NCI-H146 treated with DMSO at 0.1 percent for 48 hours (cell line): Measurements from ENCODE around the gene FUS.
A peak's percentile ranks its signal among the peaks of the same experiment; 100 is the strongest.

Source experiments
- DNase-seq: peaks from one replicate; lab custom pipeline; 2025; ENCODE audit not compliant: unreplicated experiment; lab: John Stamatoyannopoulos, UW

FUS gene

DNA sequence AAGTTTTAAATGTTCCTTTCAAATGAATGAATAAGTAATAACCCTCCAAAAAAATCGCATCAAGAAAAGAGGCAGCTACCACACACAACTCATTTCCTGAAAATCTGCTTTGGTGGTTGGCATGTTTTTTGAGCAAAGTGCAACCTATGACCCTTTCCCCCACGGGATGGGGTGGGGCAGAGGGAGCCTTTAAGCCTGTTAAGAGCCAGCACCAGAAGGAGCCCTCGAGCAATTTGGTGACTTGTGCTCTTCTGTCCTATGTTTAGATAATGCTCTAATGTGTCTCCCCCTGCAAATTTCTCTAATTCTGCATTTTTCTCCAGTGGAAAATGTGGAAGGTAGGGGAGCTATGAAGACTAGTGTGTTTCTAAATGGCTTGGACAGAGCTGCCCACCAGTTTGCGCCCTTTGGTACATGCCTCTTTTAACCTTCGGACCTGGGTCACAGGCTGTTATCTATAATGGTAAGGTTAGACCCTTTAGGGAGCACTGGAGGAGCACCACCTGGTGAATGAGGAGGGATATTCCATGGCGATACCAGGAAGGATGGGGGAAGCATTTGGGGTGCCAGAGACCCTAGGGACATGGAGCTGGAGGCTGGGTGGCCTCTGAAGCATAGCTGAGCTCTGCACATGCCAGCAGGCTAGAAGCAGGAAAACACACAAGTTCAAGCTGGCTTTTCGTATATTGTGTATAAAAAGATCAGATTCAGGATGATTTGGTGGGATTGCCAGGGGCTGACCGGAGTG lies 21.1 kb downstream of the FUS start:
- DNase-seq = no peak

DNA sequence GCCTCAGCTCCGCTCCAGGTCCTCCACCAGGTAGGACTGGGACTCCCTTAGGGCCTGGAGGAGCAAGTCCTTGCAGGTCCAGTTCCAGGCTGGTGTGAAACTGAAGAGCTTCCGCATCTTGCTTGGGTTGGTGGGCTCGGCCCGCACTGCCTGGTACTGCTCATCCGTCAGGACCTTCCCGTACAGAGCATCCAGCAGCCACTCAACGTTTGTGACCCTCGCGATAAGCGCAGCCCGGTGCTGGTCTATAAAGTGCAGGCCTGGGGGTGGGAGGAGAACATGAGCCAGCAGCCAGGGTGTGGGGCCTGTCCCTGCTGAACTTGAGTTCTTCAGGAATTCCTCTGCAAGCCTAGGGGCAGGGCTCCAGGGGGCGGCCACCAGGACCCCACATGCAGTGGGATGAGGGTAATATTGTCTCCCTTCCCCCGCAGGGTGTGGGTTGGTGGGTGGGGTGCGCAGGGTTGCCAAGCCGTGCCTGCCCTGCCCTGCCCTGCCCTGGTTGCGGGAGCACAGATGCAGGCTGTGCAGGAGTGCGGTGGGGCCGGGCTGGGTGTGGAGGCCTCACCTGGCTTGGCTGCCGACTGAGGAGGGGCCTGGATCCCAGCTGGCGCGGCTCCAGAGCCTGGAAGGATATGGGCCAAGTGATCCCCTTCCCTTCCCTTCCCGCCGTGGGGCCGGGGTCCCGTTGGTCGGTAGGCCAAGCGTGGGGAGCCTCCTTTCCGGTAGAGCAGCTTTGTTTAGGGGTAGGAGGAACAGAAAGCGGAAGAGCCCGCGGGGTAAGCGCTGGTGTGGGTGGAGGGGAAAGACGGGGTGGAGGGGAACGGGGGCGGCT lies 21.9 kb downstream of the FUS start:
- no peak for DNase-seq

DNA sequence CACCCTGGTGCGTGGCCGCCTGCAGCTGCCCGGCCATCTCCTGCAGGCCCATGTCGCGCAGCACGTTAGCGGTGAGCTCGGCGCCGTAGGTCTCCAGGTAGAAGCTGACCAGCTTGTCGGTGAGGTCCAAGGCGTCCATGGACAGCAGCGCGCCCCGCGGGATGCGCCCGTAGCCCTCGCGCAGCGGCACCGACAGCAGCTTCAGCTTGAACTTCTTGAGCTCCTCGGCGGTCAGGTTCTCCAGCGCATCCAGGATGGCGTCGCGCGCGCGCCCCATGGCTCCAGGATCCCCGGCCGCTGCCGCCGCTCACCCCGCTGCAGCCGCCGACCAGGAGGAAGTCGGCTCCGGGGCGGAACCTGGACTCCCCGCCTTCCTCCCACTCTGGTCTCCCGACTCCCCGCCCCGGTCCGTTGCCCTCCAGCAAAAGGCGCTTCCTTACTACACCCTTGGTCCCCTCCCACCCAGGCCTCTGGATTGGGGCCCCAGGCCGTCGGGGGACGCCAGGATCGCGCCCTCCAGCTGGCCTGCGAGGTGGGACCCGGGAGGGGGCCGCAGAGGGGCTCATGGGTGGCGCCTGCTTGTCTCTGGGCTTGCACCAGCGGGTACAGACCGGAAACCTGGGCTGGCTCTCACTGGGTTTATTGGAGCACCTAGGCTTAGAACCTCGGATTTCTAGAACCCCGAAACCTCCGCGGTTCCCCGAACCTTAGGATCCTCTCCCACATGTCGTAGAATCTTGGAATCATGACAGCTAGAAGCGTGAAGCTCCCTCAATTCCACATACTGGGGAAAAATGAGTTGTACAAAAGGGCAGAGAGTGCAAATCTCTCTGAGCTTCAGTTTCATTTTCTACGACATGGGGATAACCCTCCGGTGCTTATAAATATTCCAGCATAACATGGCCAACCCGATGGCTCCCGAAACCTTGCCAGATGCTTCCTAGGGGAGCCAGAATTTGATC lies 22.8 kb downstream of the FUS start, which contains the start of gene PYCARD:
TSS of gene PYCARD (minus strand) at position 347 of the 962 bp plus-strand sequence. CDS start at position 277, 70 bp downstream.
- peak; percentile 22 for DNase-seq

DNA sequence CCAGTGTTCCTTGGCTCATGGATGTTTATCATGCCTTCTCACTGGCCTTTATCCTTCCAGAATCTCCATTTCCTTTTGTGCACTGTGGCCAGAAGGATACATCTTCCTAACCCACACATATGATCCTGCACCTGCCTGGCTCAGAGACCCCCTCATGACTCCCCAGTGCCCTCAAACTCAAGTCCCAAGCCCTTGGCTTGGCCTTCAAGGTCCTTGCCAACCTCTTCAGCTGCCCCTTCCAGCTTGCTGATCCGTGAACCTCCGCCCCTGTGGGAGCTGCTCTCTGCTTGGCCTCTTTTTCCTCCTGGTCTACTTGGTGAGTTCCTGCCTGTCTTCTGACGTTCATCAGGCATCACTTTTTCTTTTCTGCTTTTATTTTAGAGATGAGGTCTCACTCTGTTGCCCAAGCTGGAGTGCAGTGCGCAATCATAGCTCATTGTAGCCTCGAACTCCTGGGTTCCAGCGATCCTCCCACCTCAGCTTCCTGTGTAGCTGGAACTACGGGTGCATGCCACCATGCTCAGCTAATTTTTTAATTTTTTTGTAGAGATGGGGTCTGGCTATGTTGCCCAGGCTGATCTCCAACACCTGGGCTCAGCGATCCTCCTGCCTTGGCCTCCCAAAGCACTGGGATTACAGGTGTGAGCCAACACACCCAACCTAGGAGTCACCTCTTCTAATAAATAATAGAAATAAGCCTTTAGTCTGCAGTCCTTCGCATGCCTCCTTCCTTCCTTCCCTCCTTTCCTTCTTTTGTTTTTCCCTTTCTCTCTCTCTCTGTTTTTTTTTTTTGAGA lies 25.1 kb downstream of the FUS start:
- DNase-seq = no peak

- no peak for DNase-seq
Observed at GRCh38 chr16:31206776-31207175, 26.8 kb downstream of the FUS start.

DNA sequence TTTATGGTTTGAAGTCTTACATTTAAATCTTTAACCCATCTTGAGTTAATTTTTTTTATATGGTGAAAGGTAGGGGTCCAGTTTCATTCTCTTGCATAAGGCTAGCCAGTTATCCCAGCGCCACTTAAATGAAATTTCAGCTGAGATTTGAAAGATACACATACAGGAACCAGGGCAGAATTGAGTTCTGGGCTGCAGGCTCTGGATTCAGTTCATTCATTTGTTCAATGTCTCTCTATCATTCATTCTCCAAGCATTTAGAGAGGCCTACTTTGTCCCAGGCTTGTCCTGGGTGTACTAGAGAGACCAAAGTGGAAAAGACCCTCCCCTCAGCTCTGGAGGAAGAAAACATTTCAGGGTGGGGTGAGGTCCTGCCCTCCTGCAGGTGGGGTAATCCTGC lies 33.4 kb downstream of the FUS start:
- no peak for DNase-seq

GRCh38 chr16:31213877-31214707 lies 34.2 kb downstream of the FUS start, which contains the start of gene TRIM72:
Gene TRIM72 (plus strand): TSS chr16:31214119. CDS start chr16:31214739, 620 bp downstream.
- DNase-seq = no peak

DNA sequence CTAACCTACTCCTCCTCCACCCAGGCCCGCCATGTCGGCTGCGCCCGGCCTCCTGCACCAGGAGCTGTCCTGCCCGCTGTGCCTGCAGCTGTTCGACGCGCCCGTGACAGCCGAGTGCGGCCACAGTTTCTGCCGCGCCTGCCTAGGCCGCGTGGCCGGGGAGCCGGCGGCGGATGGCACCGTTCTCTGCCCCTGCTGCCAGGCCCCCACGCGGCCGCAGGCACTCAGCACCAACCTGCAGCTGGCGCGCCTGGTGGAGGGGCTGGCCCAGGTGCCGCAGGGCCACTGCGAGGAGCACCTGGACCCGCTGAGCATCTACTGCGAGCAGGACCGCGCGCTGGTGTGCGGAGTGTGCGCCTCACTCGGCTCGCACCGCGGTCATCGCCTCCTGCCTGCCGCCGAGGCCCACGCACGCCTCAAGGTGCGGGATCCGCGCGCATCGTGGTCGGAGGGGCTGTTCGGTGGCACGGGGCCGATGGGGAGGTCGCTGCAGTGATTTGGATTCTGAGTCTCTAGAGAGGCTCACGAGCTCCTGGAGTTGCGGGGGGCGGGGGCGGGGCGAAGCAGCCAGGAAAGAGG lies 34.9 kb downstream of the FUS start:
- no peak for DNase-seq

DNA sequence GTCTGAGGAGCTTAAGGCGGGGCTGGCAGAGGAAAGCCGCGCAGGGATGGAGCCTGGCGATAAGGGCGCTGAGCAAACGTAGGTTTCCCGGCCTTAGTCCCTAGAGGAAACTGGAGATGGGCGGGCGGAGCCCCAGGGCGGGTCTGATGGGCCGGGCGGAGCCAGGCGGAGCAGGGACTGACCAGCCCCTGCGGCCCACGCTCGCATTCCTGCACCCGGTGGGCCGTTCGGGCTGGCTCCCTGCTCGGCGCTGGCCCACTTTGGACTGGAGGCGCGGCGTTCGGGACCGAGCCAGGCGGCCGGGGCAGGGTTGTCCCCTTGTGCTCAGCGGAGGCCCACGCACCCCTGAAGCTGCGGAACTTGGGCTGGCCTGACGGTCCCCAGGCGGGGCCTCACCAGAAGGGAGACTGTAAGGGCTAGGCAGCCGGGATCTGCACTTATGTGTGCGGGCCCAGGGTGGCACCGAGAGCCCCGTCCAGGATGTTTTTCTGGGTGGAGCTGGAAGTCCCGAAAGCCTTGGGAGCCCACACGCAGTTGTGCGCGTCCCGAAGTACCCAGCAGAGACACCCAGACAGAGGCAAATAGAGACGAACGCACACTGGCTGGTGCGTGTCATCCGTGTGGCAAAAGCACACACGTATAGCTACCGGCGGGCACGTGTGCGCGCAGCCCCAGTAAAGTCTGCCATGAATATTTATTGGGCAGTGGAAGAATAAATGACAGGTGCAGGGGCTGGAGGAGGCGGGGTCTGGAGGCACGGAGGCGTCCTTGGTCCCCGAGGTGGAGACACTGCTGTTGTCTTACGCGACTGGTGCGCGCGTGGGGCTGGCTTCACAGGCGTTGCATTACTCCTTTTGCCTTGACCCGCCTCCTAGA lies 35.6 kb downstream of the FUS start:
- no peak for DNase-seq

DNA sequence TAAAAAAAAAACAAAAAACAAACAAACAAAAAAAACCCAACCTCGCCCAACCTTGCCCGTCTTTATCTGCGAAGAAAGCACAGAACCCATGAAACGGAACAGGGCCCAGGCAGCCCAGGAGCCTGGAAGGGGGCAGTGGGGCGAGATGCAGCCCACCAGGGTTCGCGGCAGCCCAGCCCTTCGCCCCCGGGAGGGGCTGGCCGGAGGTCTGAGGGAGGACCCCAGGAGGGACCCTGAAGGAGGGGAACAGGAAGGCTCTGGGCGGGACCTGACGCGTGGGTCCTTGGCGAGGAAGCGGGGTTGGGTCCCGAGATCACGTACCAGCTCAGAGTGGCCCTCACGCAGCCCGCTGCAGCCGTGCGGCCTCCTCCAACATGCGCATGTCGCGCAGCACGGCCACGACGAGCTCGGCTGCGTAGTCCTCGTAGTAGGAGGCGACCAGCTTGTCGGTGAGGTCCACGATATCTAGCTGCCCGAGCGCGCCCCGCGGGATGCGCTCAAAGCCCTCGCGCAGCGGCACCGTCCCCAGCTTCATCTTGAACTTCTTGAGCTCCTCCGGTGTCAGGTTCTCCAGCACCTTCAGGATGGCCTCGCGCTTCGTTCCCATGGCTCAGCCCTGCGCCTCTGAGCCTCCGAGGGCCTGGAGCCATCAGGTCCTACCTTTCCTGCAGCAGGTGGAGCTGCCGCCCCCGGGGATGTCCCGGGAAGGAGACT lies 36.6 kb downstream of the FUS start, which contains the start of gene PYDC1:
TSS of gene PYDC1 (minus strand) at position 714 of the 714 bp plus-strand sequence. CDS start at position 607, 107 bp downstream.
- DNase-seq = no peak

- no peak for DNase-seq
Observed at GRCh38 chr16:31217136-31217530, 37.2 kb downstream of the FUS start.

- DNase-seq = no peak
Observed at GRCh38 chr16:31219154-31219741, 39.3 kb downstream of the FUS start.

GRCh38 chr16:31221357-31222160 lies 41.6 kb downstream of the FUS start:
- no peak for DNase-seq

- DNase-seq = no peak
Observed at GRCh38 chr16:31223044-31223443, 43.1 kb downstream of the FUS start.

GRCh38 chr16:31224092-31224955 lies 44.4 kb downstream of the FUS start:
- DNase-seq = no peak
